Fibroblast of skin of scalp (primary cell): Measurements from ENCODE around the gene PATJ.
"Not testable (repeated sequence)": the region's sequence is repeated elsewhere in the genome, so short reads cannot be mapped to it uniquely, and the experiment has no call there.

Experiments
- DNase-seq: peaks from one replicate; pipeline ENCODE4 v3.0.0-alpha.2; 2013

The PATJ gene

GRCh38 chr1:61836649-61837048 lies 94.4 kb downstream of the PATJ start:
- no peak for DNase-seq

DNA sequence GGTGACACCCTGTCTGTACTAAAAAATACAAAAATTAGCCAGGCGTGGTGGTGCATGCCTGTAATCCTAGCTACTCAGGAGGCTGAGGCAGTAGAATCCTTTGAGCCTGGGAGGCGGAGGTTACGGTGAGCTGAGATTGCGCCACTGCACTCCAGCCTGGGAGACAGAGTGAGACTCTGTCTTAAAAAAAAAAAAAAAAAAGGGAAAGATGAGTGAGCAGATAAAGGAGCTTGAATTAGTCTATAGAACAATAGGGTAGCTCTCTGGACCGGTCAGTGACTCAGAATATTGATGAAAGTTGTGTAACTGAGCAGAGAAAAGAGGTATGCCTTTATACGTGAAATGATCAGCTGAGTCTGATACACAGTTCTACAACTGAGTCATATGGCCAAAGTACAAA lies 95.3 kb downstream of the PATJ start:
- not testable (repeated sequence) for DNase-seq

DNA sequence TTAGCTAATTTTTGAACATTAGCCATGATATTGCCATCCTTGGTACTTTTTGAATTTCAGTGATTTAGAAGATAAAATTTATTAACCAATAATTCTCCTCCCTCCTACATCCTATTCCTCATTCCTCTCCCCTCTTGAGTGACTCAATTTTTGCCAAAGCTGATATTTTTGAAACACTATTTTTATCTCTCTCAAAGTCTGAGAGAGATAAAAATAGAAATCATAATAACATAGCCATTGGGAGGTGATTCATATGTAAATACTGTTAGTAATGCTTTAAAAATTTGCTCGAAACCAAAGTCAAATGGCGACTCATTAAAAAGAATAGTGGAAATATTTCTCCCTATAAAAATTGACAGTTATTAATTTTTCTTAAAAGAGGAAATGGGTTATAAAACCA lies 97.4 kb downstream of the PATJ start:
- DNase-seq: peak; percentile 81

GRCh38 chr1:61842036-61842435 lies 99.8 kb downstream of the PATJ start:
- peak; percentile 38 for DNase-seq

GRCh38 chr1:61842863-61843514 lies 100.7 kb downstream of the PATJ start:
- peak; percentile 9 for DNase-seq

DNA sequence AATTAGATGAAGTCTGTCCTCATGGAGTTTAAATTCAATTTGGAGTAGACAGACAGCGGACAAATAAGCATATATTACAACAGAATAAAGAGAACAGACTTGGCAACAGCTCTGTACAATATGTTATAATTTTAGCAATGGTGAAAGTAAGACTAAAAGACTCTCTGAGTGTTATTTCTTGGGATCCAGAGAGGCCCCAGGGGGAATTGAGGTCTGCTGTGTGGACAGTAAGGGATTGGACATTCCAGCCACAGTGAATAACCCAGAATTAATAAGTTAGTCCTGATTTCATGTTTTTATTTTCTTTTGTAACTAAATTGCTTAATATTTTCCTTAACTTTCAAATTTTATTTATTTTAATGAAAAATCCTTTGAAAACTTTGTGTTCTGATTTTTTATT lies 101.7 kb downstream of the PATJ start:
- peak; percentile 79 for DNase-seq

- not testable (repeated sequence) for DNase-seq
Measured at GRCh38 chr1:61844664-61845063, 102.4 kb downstream of the PATJ start.

DNA sequence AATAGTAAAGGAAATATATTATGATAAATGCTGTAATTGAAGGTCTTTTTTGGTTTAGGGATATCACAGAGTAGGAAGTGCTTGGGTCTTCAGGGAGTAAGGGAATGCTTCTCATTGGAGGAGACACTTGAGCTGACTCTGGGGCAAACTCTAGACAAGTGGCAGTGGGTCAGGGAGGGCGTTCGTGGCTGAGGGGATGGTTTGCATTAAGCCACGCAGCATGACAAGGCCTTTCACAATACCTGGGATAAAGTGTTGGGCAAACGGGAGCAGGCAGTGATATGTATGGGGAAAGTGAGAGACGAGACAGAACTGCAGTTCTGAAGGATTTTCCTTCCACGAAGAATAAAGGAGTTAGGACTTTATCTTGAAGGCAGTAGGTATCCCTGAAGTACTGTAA lies 109.0 kb downstream of the PATJ start:
- no peak for DNase-seq

- peak; percentile 77 for DNase-seq
Measured at GRCh38 chr1:61851849-61852669, 109.8 kb downstream of the PATJ start.

GRCh38 chr1:61852670-61853015 lies 110.4 kb downstream of the PATJ start:
- no peak for DNase-seq

DNA sequence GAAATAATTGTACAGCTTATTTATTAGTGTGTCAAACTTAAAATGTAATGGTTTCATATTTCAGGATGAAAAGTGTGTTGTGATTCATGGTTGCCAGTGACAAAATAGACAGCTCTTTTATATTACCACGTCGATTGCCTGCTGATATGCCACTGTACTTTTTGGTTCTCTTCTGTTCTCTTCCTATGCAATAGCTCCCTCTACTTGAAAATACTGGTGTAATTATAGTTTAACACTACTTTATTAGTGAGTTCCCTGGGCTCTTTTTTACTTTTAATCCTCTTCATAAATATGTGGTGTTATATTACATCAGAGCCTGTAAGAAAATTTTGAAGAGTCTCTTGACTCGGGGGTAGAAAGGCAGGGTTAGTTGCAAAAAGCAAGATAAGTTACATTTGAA lies 111.3 kb downstream of the PATJ start:
- peak; percentile 54 for DNase-seq

DNA sequence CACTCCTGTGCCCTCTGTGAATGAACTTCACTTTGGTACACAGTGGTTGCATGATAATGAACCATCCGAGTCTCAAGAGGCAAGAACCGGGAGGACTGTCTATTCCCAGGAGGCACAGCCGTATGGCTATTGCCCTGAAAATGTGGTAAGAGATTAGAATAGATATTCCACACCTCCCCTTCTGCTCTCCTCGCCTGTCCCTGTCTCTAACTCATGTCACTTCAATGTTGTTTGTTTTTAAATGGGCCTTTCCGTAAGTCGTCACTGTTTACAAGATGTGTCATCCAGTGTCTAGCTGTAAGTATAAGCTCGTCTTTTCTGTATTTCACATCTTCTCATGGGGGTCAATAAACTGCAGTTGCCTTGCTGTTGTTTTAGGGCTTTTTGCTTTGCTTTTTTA lies 122.2 kb downstream of the PATJ start:
- DNase-seq: no peak

DNA sequence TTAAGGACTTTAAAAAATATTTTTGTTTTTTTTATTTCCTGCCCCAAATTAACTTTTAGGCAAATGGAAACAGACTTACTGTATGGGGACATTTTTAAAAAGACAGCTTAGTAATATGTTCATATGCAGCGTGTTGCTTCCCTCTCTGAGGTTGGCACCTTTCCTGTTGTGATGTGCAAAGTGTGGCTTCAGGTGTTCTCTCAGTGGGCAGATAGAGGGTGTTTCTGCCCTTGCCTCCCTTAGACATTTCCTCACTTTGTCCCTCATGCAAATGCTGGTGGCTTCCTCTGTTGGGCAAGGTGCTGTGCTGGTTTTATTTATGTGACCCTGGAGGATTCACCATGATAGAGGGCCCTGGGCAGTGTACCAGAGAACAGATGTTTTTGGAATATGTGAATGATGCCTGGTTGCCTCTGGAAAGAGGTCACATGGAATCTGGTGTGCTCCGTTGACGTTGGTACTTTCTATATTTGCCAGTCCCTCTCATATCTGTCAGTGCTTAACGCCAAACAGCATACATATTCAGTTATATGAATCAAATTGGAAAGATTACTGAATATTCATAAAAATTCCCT lies 123.5 kb downstream of the PATJ start:
- no peak for DNase-seq

- no peak for DNase-seq
Measured at GRCh38 chr1:61869691-61870109, 127.4 kb downstream of the PATJ start.

DNA sequence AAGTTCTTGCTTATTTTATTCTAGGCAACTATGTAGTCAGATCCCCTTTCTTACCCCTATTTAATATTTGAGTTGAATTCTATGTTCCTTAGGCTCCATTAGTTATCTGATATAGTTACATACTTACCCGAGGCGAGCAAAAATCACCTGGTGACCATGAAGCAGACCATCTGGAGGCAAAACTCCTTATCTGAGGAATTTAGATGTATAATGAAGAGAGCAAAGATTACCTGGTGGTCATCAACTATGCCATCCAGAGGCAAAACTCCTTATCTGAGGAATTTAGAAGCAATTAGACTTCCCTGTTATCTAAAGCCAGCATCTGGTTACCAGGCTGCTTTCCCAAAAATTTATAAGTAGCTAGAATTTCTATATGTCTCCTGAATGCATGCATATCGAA lies 129.9 kb downstream of the PATJ start:
- DNase-seq: no peak

- no peak for DNase-seq
Measured at GRCh38 chr1:61873581-61873980, 131.3 kb downstream of the PATJ start.

DNA sequence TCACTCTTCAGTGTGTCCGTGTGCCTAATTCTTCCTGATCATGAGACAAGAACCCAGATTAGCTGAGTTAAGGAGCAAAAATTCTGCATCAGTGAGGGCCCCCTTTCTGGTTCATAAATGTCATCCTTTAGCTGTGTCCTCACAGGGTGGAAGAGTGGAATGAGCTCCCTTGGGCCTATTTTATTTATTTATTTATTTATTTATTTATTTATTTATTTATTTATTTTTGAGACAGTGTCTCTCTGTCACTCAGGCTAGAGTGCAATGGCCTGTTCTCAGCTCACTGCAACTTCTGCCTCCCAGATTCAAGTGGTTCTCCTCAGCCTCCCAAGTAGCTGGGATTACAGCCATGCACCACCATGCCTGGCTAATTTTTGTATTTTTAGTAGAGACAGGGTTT lies 131.7 kb downstream of the PATJ start:
- no peak for DNase-seq

DNA sequence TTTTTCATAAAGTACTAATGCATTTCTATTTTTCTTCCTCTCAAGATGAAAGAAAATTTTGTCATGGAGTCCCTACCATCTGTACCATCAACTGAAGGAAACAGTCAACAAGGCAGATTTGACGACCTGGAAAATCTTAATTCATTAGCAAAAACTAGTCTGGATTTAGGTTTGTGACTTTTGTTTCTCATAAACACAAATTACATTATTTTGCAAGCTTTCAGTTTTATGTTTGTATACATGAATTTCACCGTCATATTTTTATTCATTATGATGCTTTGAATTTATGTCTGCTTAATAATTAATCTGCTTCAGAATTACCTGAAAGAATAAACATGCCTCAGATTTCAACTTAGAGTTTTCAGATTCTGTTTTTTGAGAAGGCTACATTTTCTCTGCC lies 132.9 kb downstream of the PATJ start:
- DNase-seq: no peak

- not testable (repeated sequence) for DNase-seq
Measured at GRCh38 chr1:61879887-61880474, 137.7 kb downstream of the PATJ start.

DNA sequence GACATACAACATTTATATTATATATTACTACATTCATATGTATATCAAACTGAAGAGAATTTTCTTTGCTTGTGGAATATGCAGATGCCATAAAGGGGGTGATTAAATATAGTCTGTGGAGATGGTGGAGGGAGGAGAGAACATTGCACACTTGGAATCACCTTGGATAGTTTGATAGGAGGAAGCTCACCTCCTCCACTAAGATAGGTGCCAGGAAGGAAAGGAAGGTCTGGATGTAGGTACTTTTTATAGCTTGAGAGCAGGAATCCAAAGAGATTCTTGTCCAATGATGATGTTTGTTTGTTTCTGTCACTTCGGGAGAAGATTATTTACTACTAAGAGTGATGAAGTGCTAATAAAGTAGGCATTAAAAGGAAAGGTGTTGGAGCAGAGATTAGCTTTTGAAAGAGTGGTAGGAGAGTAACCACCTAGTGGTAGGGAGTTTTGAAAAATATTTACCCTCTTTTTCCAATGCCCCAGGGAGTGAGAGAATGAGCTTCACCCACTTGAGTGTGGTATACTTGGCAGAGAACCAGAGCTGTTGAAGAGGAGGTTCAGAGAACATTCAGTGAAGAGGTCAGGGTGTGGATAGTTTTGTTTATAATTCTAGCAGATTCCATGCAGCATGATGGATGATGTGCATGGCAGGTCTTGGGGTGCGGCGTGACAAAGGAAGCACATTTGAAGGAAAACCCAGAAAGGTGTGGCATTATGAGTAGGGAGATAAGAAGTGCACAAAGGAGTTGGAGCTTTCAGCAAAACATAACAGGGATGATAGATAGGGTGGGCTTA lies 145.0 kb downstream of the PATJ start:
- DNase-seq: no peak

GRCh38 chr1:61887931-61888564 lies 145.8 kb downstream of the PATJ start:
- DNase-seq: peak; percentile 2

GRCh38 chr1:61888808-61889207 lies 146.5 kb downstream of the PATJ start:
- DNase-seq: no peak
